ENCODE data around the gene NPAS3.

DNA sequence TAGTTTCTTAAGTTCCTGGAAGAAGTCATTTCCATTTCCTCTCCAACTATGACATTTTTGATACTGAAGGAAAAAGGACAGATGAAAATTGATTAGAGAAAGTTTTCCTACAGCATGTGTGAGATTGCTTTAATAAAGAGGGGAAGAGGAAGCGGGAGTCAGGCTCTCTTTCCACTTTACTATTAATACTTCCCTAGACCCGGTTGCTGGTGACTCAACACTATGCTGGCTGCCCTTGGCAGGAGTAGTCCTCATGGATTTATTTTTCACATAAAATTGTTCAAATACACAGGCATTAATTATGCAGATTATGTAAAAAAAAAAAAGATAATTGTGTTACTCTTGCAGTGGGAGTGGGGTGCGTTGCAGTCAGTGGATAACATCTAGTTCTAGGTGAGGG lies 718.8 kb downstream of the NPAS3 start:
- TF ChIP-seq CTCF (IDR thresholded peaks at IDR 0.05) (no peak), ZFX (IDR thresholded peaks at IDR 0.05; ENCODE audit: borderline replicate concordance) (no peak)

Measured in 22Rv1 (cell line).